GM21360 (cell line): Measurements from ENCODE around the gene TTLL5.

Experiments used
- ATAC-seq: cut with Tn5 transposase; IDR thresholded peaks from one replicate; pipeline ENCODE4 v1.9.1; 2021; ENCODE audit warnings: mild to moderate bottlenecking, moderate library complexity; ENCODE audit not compliant: unreplicated experiment

The TTLL5 gene

GRCh38 chr14:75700295-75700694 lies 39.2 kb downstream of the TTLL5 start:
- no peak for ATAC-seq

GRCh38 chr14:75702122-75702521 lies 41.1 kb downstream of the TTLL5 start:
- no peak for ATAC-seq

DNA sequence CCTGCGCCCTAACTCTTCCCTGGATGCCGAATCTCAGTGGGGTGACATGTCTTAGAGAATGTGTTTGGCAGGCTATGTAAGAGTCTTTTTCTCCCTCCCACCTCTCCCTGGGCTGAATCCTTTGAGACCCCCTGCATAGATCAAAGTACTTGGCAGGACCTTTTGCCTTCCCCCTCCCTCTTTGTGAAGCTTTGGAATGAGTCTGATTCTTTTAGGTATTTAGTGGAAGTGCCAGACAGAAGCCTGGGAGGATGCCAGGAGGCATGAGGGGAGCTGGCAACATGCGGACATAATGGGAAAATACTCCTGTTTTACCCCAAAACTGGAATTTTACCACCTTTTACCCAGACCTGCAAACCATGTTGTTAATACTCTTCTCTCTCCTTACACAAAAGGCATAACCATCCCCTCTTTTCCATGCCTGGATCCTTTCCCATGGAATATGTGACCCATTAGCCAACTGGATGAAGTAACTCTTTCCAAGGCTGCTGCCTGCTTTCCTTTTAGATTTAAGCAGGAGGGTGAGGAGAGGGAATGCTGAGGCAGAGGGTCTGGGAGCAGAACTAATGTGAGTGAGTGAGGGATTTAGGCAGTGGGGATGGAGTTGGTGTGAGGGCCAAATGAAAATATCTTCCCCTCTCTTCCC lies 41.7 kb downstream of the TTLL5 start:
- ATAC-seq: no peak

DNA sequence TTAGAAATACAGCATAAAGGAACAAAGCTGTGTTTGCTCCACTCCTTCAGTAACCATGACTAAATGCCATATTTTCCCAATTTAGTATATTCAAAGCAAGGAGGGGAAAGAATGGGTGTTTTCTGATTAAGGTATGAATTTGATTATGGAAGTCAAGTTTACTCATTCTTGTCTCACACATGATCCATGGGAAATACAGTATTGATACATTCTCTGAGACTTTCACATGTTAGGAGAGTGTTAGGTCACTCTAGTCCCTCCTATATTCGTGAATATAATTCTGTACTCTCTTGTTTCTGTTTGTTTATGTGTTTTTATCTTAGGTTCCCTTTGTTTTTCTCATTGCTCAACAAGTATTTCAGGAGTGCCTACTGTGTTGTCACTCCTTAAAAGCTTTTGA lies 42.4 kb downstream of the TTLL5 start:
- no peak for ATAC-seq

- ATAC-seq: no peak
These were observed 44.0 kb downstream of the TTLL5 start for GRCh38 chr14:75705014-75705413.

GRCh38 chr14:75709207-75709812 lies 48.3 kb downstream of the TTLL5 start:
- ATAC-seq: no peak

- ATAC-seq: no peak
These were observed 50.2 kb downstream of the TTLL5 start for GRCh38 chr14:75711105-75711795.

DNA sequence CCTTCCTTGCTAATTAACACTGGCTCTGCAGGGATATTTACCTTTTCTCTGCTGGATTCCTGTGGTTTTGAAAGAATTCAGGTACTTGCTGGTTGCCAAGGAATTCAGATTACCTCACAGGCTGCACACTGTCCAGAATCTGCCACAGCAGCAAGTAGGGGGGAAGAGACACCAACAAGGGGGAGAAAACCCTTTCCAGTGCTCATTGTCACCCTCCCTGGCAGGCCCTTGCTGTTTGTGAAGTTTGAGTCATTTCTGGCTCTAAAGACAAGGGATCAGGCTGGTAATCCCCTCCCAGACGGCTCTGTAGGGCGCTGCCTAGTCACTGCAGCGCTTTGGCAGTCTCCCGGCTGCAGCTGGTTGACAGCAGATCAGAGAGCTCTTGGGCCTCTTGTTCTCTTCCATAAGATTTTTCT lies 50.8 kb downstream of the TTLL5 start:
- ATAC-seq: no peak

- no peak for ATAC-seq
These were observed 53.9 kb downstream of the TTLL5 start for GRCh38 chr14:75714991-75715390.

- ATAC-seq: no peak
These were observed 55.1 kb downstream of the TTLL5 start for GRCh38 chr14:75715926-75716780.

DNA sequence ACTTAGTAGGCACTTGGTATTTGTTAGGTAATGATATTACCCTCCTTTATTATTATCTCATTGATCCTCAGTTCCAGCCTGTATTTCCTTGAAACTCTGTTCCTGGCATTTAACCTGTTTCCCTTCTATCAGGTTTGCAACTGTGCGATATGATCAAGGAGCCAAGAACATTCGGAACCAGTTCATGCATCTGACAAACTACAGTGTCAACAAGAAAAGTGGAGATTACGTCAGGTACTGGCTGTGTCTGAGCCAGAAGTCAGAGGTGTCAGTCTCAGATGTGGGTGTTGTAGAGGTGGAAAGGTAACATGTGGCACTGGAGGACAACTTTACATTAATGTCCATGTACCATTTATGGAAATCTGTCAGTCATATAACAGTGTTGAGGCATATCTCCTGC lies 56.7 kb downstream of the TTLL5 start:
- no peak for ATAC-seq

DNA sequence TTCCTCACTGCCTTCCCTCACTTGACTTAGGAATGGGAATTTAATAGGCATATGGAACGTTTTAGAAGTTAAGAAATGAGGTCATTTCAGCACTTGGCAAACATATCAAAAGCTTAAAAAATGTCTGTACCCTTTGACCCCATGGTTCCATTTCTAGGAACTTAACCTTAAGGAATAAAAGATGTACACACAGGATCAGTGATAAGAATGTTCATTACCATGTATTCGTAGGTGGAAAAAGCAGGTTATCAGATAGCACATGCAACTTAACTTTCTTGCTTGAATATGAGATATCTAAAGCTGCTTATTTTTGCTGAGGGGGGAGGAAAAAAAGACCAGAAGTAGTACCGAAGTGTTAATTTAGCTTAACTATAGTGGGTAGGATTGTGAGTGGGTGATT lies 57.2 kb downstream of the TTLL5 start:
- ATAC-seq: no peak

DNA sequence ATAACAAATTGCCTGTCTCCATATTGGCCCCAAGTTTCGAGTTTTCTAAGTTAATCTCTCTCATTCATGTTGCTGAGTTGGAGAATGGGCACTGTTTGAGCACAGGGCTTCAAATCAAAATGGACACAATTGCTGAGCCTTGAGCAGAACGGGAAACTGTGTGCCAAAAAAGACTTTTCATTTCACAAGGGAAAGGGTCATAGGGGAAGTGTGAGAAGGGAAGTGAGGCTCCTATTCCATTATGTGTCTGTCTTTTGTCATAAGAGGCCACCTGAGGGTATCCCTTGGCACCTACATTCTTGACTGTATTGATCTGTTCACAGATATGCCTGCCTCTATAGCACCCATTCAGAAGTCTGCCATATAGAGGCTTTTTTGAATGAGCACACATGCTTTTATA lies 59.1 kb downstream of the TTLL5 start:
- ATAC-seq: no peak

DNA sequence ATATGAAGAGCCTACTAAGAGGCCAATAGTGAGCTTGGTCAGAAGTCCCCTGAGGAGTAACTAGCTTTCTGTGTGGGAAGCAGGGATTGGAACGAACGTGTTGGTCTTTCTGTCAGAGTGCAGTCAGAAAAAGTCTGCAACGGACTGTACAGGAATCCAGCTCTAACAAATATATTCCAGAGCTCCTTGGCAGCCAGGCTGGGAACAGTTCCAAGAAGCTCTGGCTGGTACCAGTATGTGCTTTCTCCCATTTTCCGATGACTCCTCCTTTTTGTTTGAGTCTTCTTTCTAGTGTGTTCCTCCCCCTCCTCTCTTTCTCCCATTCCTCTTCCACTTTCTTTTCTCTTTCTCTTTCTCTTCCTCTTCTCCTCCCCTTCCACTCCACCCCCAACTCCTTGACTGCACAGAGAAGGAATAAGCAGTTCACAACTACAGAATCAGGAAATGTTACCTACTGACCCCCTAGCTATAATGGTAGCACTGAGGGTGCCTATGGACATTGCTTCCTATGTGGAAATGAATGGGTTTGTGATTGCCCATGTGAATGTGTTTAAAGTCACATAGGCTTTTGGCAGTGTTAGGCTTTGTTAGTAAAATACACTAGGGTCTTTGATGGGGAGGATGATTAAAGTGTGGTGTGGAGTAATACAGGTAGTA lies 59.9 kb downstream of the TTLL5 start:
- ATAC-seq: no peak

DNA sequence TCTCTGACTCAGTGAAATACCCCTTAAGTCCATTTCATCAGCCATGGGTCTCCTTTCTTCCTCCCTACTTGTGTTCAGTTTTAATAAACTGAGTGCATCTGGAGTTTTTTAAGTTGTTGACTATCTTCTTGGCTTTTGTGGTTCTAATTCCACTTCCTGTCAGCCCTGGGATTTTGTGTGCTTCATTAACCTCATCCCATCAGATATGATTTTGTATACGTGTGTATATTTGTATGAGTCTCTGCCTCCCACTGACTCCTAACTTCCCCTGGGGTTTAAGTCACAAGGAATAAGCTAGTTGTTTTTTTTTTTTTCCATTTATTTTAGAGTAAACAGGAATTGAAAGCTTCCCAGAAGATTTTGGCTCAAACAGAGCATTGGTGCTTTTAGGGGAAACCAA lies 62.7 kb downstream of the TTLL5 start:
- no peak for ATAC-seq

DNA sequence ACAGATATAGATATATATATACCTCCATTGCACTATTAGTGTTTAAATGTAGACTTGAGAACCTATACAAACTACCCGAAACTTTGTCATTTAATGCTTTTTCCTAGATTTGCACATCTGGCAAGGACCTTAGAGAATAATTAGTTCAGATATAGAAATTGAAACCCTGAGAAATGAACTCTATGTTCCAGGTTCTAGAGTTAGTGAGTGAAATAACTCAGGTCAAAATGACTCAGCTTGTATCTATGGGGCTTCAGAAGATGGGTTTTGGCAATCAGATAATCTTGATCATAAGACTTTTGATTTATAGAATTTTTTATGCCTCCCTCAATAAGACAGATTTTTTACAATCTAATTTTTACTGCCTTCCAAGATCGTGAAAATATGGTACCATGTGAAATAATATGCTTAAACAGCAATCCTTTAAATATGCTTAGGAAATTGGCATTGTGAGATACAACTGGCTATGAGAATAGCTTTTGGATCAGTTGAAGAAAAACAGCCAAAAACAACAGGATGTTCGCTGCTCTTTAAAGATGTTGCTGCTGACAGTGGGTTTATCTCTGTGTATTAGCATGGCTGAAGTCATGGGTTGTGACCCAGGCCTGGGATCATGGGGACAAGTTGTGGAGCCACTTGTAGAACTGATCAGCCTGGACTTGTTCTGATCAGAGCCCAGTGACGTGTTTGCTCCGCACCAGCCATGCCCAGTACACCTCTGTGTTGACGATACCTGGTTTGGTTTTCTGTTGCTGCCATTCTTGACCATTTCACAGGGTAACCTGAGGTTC lies 63.6 kb downstream of the TTLL5 start:
- no peak for ATAC-seq

DNA sequence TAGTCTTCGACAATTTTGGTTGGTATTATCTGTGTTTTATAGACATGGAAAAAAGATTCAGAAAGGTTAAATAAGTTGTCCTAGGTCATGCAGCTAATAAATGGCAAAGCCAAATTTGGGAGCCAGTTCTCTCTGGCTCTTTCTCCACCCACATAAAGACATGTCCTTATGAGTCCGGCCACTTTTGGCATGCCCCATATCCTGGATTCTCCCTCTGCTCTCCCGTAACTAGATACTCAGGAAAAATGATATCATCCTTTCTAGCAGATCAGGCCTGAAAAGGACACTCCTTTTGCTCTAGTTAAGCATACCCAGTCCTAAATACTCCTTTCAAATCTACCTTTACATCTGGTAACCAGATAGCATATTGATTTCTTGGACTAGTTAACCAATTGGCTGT lies 64.4 kb downstream of the TTLL5 start:
- no peak for ATAC-seq

GRCh38 chr14:75726321-75726720 lies 65.3 kb downstream of the TTLL5 start:
- no peak for ATAC-seq

DNA sequence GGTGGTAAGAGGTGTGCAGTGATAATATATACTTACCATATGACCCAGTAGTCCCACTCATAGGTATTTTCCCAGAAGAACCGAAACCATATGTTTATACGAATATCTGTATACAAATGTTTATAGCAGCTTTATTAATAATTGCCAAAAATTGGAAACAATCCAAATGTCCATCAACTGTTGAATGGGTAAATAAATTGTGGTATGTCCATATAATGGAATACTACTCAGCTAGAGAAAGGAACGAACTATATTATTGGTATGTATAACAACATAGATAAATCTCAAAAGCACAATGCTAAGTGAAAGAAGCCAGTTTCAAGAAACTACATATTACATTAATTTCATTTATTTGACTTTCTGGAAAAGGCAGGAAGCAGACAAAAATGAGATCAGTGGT lies 66.1 kb downstream of the TTLL5 start:
- no peak for ATAC-seq

- no peak for ATAC-seq
These were observed 71.8 kb downstream of the TTLL5 start for GRCh38 chr14:75732888-75733287.
